OCI-LY7 (cell line): Measurements from ENCODE around the gene STMP1.

Experiments used
- CTCF ChIP-seq: fragments of 200-600 bp; sonication (generic); conservative IDR thresholded peaks from 2 replicates; pipeline ENCODE4 v1.5.1; 2014; ENCODE audit warnings: mild to moderate bottlenecking, antibody characterized with exemption, low read length, moderate library complexity, mixed read lengths
- EZH2phosphoT487 ChIP-seq: fragments of 200-600 bp; sonication (generic); IDR thresholded peaks from 2 replicates; pipeline ENCODE4 v1.6.1; 2018; ENCODE audit warnings: low read depth, borderline replicate concordance, mild to moderate bottlenecking, mixed run types, antibody characterized with exemption, low read length, moderate library complexity, mixed read lengths

DNA sequence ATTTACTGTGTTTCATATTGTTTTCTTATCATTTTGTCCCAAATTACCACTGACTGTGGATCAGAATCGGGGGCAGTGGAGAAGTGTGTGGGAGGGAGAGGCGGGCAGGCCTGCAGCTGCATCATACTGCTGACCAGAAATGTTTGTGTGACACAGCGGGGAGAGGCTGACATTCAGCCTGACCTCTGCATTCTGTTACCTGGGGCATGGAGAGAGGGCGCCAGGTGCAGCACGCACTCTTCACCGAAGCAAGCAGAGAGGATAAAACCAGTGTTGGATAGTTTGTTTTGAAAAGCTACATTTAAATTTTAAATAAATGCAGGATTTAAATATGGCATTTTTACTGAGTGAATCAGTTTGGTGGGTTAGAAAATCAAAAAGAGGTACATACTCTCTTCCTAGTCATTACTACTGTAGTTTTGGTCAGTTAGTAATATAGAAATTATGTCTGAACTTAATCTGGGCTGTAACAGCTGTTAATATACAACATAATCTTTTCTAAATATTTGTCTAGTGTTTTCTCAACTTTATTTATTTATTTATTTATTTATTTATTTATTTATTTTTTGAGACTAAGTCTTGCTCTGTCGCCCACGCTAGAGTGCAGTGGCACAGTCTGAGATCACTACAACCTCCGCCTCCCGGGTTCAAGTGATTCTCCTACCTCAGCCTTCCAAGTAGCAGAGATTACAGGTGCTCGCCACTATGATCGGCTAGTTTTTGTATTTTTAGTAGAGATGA is 8.8 kb upstream of the STMP1 start:
- TF ChIP-seq CTCF: no peak
- no peak for TF ChIP-seq EZH2phosphoT487
